ENCODE data around the gene TMEM47.

Gene TMEM47

DNA sequence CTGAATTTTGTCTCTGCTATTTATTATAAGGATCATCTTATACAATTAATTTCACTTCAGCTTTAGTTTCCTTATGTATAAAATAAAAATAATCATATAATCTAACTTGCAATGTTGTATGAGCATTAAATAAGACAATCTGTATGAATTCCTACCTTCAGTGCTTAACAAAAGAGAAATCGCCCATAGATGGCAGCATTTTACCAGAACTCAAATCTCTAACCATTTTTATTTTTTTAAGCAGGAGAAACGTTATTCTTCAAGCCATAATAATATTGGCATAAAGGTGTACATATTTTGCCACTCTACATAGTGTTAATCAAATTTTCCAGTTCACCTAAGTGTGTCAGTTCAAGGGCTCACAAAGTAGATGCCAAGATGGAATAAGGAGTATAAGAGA, 78.8 kb downstream of the TMEM47 start:
- Histone ChIP-seq H3K36me3 (replicated peaks; ENCODE audit: insufficient read depth, low read length) (no peaks in the 10 kb centered on the region), H3K4me2 (ENCODE audit: low read depth, low read length) (no peak overlapping the region), H2AFZ (ENCODE audit: low read length) (no peak overlapping the region), H3K4me3 (ENCODE audit: low read length) (no peak overlapping the region), H3K4me1 (ENCODE audit: low read length) (no peaks in the 10 kb centered on the region), H4K20me1 (ENCODE audit: insufficient read depth, low read length) (no peaks in the 10 kb centered on the region), H3K9me2 (replicated peaks; ENCODE audit: insufficient read depth, low read length) (no peaks in the 10 kb centered on the region), H3K79me2 (ENCODE audit: low read length) (no peaks in the 10 kb centered on the region), H3K27me3 (replicated peaks; ENCODE audit: insufficient read depth, low read length) (no peaks in the 10 kb centered on the region), H3K9me3 (replicated peaks; ENCODE audit: insufficient read depth, low read length) (no peaks in the 10 kb centered on the region), H3K27ac (ENCODE audit: low read length) (no peak overlapping the region), H3F3A (ENCODE audit: insufficient read depth, low read length) (no peaks in the 10 kb centered on the region), H3K9ac (ENCODE audit: low read length) (no peak overlapping the region)
- DNase-seq, result peak; percentile 11
- TF ChIP-seq, protein P1, sequence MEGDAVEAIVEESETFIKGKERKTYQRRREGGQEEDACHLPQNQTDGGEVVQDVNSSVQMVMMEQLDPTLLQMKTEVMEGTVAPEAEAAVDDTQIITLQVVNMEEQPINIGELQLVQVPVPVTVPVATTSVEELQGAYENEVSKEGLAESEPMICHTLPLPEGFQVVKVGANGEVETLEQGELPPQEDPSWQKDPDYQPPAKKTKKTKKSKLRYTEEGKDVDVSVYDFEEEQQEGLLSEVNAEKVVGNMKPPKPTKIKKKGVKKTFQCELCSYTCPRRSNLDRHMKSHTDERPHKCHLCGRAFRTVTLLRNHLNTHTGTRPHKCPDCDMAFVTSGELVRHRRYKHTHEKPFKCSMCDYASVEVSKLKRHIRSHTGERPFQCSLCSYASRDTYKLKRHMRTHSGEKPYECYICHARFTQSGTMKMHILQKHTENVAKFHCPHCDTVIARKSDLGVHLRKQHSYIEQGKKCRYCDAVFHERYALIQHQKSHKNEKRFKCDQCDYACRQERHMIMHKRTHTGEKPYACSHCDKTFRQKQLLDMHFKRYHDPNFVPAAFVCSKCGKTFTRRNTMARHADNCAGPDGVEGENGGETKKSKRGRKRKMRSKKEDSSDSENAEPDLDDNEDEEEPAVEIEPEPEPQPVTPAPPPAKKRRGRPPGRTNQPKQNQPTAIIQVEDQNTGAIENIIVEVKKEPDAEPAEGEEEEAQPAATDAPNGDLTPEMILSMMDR (IDR thresholded peaks at IDR 0.05; ENCODE audit: low read length), result peak; percentile 23
- TF ChIP-seq EZH2phosphoT487 (IDR thresholded peaks at IDR 0.05; ENCODE audit: low read length), result no peak
- TF ChIP-seq EZH2 (optimal IDR thresholded peaks at IDR 0.05; ENCODE audit: low read depth, low read length), result no peak

All from MM.1S (cell line).